Measurements from ENCODE around the gene CLTA. TPM values are rescaled to one million over a fixed set of nuclear protein-coding genes. Genes with fewer than 3 reads are reported as not detected.

The CLTA gene
- total and polyA plus RNA-seq, 9 donors = 170 to 243 (median 216) TPM

GRCh38 chr9:36150574-36151315 is 40.0 kb upstream of the CLTA start:
- H3K27ac ChIP-seq = no peak overlapping the region
- TF ChIP-seq EP300 (IDR thresholded peaks at IDR 0.05) (no peak), POLR2A (IDR thresholded peaks at IDR 0.05) (no peak), CTCF (IDR thresholded peaks at IDR 0.05) (no peak)
- H3K9me3 ChIP-seq = no peaks in the 10 kb centered on the region
- H3K4me3 ChIP-seq = no peak overlapping the region
- 22 to 30% (median 22%) methylated on average over 4 of the region's 4 CpGs for WGBS, 3 donors
- peaks cover 10% of the 10 kb centered on the region for H3K4me1 ChIP-seq (ENCODE audit: insufficient read depth)
- intact Hi-C loops (cut with DNase I) = no loop called here
- no peaks in the 10 kb centered on the region for H3K27me3 ChIP-seq
- peak in 2 of 5 donors; percentile 31 to 33 for DNase-seq
- no peaks in the 10 kb centered on the region for H3K36me3 ChIP-seq

- DNase-seq = peak in 1 of 5 donors; percentile 23
- intact Hi-C loops (cut with DNase I) = no loop called here
- no peaks in the 10 kb centered on the region for H3K27me3 ChIP-seq
- H3K36me3 ChIP-seq = no peaks in the 10 kb centered on the region
- H3K9me3 ChIP-seq = no peaks in the 10 kb centered on the region
- no peak overlapping the region for H3K27ac ChIP-seq
- no peak overlapping the region for H3K4me3 ChIP-seq
- H3K4me1 ChIP-seq (ENCODE audit: insufficient read depth) = peaks cover 10% of the 10 kb centered on the region
- 83 to 89% (median 86%) methylated on average over 14 of the region's 14 CpGs for WGBS, 3 donors
- TF ChIP-seq POLR2A (IDR thresholded peaks at IDR 0.05) (no peak), CTCF (IDR thresholded peaks at IDR 0.05) (no peak)
Observed at GRCh38 chr9:36151316-36152210, 39.2 kb upstream of the CLTA start.

- Histone ChIP-seq H3K4me1 (ENCODE audit: insufficient read depth) (peaks cover 10% of the 10 kb centered on the region), H3K9me3 (no peaks in the 10 kb centered on the region), H3K36me3 (no peaks in the 10 kb centered on the region), H3K4me3 (no peak overlapping the region), H3K27ac (no peak overlapping the region), H3K27me3 (no peaks in the 10 kb centered on the region)
- intact Hi-C loops (cut with DNase I) = no loop called here
- no peak for DNase-seq
- 90 to 96% (median 94%) methylated on average over 10 of the region's 10 CpGs for WGBS, 3 donors
- no peak for TF ChIP-seq CTCF (IDR thresholded peaks at IDR 0.05)
- TF ChIP-seq POLR2A (IDR thresholded peaks at IDR 0.05) = no peak
- TF ChIP-seq EP300 (IDR thresholded peaks at IDR 0.05) = no peak
Observed at GRCh38 chr9:36152741-36153438, 37.8 kb upstream of the CLTA start.

GRCh38 chr9:36153746-36154145 is 37.0 kb upstream of the CLTA start:
- TF ChIP-seq EP300 (IDR thresholded peaks at IDR 0.05) = no peak
- TF ChIP-seq POLR2A (IDR thresholded peaks at IDR 0.05) = no peak
- TF ChIP-seq CTCF (IDR thresholded peaks at IDR 0.05) = no peak
- no peak overlapping the region for H3K27ac ChIP-seq
- H3K4me1 ChIP-seq (ENCODE audit: insufficient read depth) = peaks cover 7% of the 10 kb centered on the region
- H3K36me3 ChIP-seq = no peaks in the 10 kb centered on the region
- no peaks in the 10 kb centered on the region for H3K9me3 ChIP-seq
- H3K27me3 ChIP-seq = no peaks in the 10 kb centered on the region
- 71 to 81% (median 78%) methylated on average over 9 of the region's 9 CpGs for WGBS, 3 donors
- DNase-seq = peak in 1 of 5 donors; percentile 14
- intact Hi-C loops (cut with DNase I) = no loop called here
- H3K4me3 ChIP-seq = no peak overlapping the region

All from ovary (tissue), 9 donors.